ENCODE results near the gene KYAT1.

Gene KYAT1

GRCh38 chr9:128835246-128836210, 46.2 kb downstream of the KYAT1 start:
- no peak for DNase-seq

GRCh38 chr9:128833696-128834095, 48.1 kb downstream of the KYAT1 start:
- no peak for DNase-seq

- peak; percentile 92 for DNase-seq
These were observed 52.1 kb downstream of the KYAT1 start, which contains the start of gene SPOUT1 for GRCh38 chr9:128829477-128830251. TSS of gene SPOUT1 (minus strand) at chr9:128829794. CDS start at chr9:128829780, 14 bp downstream.

GRCh38 chr9:128828719-128829452, 52.9 kb downstream of the KYAT1 start:
- DNase-seq, result no peak

- DNase-seq, result no peak
These were observed 53.5 kb downstream of the KYAT1 start for GRCh38 chr9:128828267-128828666.

DNA sequence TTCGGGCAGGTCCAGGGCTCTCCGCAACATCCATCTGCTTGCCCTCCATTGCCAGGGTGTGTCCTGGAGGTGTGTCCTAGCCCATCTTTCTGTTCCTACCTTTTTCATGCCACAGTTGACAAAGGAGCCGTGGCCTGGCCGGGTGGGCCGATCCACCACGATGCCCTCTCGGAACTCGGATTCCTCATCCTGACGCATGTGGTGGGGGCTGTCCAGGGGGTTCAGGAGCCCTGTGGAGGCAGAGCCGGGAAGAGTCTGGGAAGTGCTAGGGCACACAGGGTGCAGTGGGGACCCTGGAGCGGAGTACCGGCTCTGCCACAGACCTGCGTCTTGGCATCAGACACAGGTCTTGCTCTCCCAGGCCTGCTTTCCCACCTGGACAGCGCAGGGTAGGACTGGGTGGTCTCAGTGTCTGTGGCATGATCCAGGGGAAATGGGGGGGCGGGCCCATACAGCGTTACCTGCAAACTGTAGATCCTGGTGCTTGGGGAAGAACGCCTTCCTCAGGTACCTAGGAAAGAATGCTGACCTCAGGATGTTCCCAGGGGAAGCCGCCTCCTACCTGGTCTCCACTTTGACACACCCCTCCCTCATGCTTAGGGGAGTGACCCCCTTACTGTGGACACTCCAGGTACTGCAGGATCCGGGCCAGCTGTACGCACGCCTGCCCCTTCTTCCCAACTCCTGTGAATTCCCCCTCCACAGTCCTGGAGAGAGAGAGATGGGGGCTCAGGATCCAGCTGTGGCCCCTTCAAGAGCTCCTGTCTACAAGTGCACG, 55.6 kb downstream of the KYAT1 start:
- no peak for DNase-seq

- no peak for DNase-seq
These were observed 56.8 kb downstream of the KYAT1 start for GRCh38 chr9:128824911-128825310.

- DNase-seq, result no peak
These were observed 57.8 kb downstream of the KYAT1 start for GRCh38 chr9:128823903-128824406.

- no peak for DNase-seq
These were observed 58.3 kb downstream of the KYAT1 start for GRCh38 chr9:128823362-128823902.

- no peak for DNase-seq
These were observed 59.2 kb downstream of the KYAT1 start for GRCh38 chr9:128822407-128823042.

- no peak for DNase-seq
These were observed 60.0 kb downstream of the KYAT1 start for GRCh38 chr9:128821584-128822406.

GRCh38 chr9:128820665-128821583, 60.8 kb downstream of the KYAT1 start:
- DNase-seq, result no peak

GRCh38 chr9:128819716-128820664, 61.8 kb downstream of the KYAT1 start:
- DNase-seq, result no peak

GRCh38 chr9:128818839-128819715, 62.7 kb downstream of the KYAT1 start:
- no peak for DNase-seq

GRCh38 chr9:128818099-128818838, 63.5 kb downstream of the KYAT1 start, which contains the start of gene ENDOG:
TSS of gene ENDOG (plus strand) at chr9:128818500. CDS start at chr9:128818685, 185 bp downstream.
- peak; percentile 90 for DNase-seq

- DNase-seq, result no peak
These were observed 70.9 kb downstream of the KYAT1 start for GRCh38 chr9:128810873-128811272.

Data from amniotic stem cell (primary cell).